Measurements from ENCODE around the gene HRG. TPM values are rescaled to one million over a fixed set of nuclear protein-coding genes. Genes with fewer than 3 reads are reported as not detected.

HRG gene
- total and polyA plus RNA-seq, 8 donors = not detected

DNA sequence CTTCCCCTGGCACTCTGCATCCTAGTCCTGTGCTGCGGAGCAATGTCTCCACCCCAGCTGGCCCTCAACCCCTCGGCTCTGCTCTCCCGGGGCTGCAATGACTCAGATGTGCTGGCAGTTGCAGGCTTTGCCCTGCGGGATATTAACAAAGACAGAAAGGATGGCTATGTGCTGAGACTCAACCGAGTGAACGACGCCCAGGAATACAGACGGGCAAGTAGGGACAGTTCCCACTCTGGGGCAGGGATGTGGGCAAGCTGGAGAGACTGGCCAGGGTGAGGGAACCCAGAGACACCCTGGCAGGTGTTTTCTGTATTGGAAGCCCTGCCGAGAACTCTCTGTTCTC lies 25.4 kb upstream of the HRG start:
- TF ChIP-seq, protein P1, sequence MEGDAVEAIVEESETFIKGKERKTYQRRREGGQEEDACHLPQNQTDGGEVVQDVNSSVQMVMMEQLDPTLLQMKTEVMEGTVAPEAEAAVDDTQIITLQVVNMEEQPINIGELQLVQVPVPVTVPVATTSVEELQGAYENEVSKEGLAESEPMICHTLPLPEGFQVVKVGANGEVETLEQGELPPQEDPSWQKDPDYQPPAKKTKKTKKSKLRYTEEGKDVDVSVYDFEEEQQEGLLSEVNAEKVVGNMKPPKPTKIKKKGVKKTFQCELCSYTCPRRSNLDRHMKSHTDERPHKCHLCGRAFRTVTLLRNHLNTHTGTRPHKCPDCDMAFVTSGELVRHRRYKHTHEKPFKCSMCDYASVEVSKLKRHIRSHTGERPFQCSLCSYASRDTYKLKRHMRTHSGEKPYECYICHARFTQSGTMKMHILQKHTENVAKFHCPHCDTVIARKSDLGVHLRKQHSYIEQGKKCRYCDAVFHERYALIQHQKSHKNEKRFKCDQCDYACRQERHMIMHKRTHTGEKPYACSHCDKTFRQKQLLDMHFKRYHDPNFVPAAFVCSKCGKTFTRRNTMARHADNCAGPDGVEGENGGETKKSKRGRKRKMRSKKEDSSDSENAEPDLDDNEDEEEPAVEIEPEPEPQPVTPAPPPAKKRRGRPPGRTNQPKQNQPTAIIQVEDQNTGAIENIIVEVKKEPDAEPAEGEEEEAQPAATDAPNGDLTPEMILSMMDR (IDR thresholded peaks at IDR 0.05) = no peak
- TF ChIP-seq EP300 (IDR thresholded peaks at IDR 0.05) = no peak
- TF ChIP-seq POLR2A (IDR thresholded peaks at IDR 0.05) = no peak
- no peak for TF ChIP-seq POLR2AphosphoS5 (IDR thresholded peaks at IDR 0.05)
- Histone ChIP-seq H3K4me3 (no peak overlapping the region), H3K4me1 (no peaks in the 10 kb centered on the region), H3K9me3 (no peaks in the 10 kb centered on the region), H3K27me3 (peaks cover 0 to 15% (median 0%) of the 10 kb centered on the region in 3 donors), H3K27ac (no peak overlapping the region), H3K36me3 (no peaks in the 10 kb centered on the region)
- WGBS, 5 donors = 55 to 71% (median 65%) methylated on average over 9 of the region's 9 CpGs
- DNase-seq = no peak
- intact Hi-C loops (cut with DNase I; ENCODE audit: low total_unique reads) = no loop called here

DNA sequence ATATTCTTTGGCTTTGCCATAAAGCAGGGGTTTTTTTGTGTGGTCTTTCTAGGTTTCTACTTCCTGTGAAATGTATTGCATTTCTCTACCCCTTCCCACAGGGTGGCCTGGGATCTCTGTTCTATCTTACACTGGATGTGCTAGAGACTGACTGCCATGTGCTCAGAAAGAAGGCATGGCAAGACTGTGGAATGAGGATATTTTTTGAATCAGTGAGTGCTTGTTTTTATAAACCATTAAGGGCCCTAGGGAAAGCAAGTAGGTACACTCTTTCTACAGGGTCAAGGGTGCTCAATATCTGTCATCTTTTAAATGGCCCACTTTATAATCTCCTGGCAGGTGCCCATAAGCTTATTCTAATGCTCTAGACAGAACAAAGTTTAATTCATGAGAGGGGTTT lies 24.9 kb upstream of the HRG start:
- no peak for DNase-seq
- H3K9me3 ChIP-seq = no peaks in the 10 kb centered on the region
- intact Hi-C loops (cut with DNase I; ENCODE audit: low total_unique reads) = no loop called here
- no peak overlapping the region for H3K4me3 ChIP-seq
- H3K27ac ChIP-seq = no peak overlapping the region
- H3K27me3 ChIP-seq = peaks cover 0 to 12% (median 0%) of the 10 kb centered on the region in 3 donors
- no peaks in the 10 kb centered on the region for H3K4me1 ChIP-seq
- TF ChIP-seq POLR2A (IDR thresholded peaks at IDR 0.05) = no peak
- no peak for TF ChIP-seq EP300 (IDR thresholded peaks at IDR 0.05)
- TF ChIP-seq POLR2AphosphoS5 (IDR thresholded peaks at IDR 0.05) = no peak
- TF ChIP-seq, protein P1 (IDR thresholded peaks at IDR 0.05) = no peak
- no peaks in the 10 kb centered on the region for H3K36me3 ChIP-seq

DNA sequence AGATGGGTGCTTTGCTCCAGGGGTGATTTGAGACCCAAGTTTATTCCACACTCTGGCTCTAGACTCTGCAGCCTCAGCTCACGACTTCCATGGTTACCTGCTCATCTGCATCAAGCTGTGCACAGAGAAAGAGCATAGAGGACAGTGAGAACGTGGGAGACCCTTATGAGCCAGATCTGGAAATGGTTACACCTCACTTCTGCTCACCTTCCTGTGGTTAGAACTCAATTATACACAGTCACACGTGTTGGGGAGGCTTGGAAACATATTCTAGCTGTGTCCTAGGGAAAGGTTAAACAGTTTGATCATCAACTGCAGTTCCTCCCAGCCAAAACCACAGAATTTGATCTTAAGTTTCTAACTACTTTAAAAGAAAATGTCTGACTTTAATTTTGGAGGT lies 23.8 kb upstream of the HRG start:
- 42 to 56% (median 45%) methylated on average over 3 of the region's 3 CpGs for WGBS, 5 donors
- Histone ChIP-seq H3K36me3 (no peaks in the 10 kb centered on the region), H3K4me3 (no peak overlapping the region), H3K27me3 (peaks cover 0 to 11% (median 0%) of the 10 kb centered on the region in 3 donors), H3K4me1 (no peaks in the 10 kb centered on the region), H3K9me3 (no peaks in the 10 kb centered on the region), H3K27ac (no peak overlapping the region)
- intact Hi-C loops (cut with DNase I; ENCODE audit: low total_unique reads) = no loop called here
- no peak for DNase-seq
- TF ChIP-seq EP300 (IDR thresholded peaks at IDR 0.05) (no peak), POLR2AphosphoS5 (IDR thresholded peaks at IDR 0.05) (no peak), POLR2A (IDR thresholded peaks at IDR 0.05) (no peak)
- TF ChIP-seq, protein P1 (IDR thresholded peaks at IDR 0.05) = no peak

DNA sequence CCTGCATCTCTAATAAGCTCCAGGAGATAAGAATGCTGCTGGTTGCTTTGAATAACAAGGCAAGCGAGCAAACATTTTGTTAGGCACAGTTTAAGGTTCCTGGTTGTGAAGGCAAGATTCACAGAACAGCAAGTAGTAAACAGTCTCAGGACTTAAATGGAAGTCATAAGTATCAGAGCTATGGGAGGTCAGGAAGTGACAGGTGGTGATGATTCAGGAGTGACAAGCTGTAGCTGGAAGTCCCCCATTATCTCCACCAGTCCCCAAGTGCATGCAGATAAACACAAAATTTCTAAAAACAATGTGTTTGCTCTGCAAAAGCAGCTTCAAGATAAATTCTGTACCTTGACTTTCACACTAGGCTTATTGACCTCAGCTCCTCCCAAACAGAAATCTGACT lies 22.3 kb upstream of the HRG start:
- Histone ChIP-seq H3K36me3 (no peaks in the 10 kb centered on the region), H3K27me3 (peaks cover 0 to 11% (median 0%) of the 10 kb centered on the region in 3 donors), H3K4me3 (no peak overlapping the region), H3K9me3 (no peaks in the 10 kb centered on the region), H3K4me1 (no peaks in the 10 kb centered on the region), H3K27ac (no peak overlapping the region)
- intact Hi-C loops (cut with DNase I; ENCODE audit: low total_unique reads) = no loop called here
- DNase-seq = no peak
- TF ChIP-seq, protein P1 (IDR thresholded peaks at IDR 0.05) = no peak
- TF ChIP-seq POLR2AphosphoS5 (IDR thresholded peaks at IDR 0.05) = no peak
- TF ChIP-seq POLR2A (IDR thresholded peaks at IDR 0.05) = no peak
- TF ChIP-seq EP300 (IDR thresholded peaks at IDR 0.05) = no peak
- 53 to 71% (median 66%) methylated on average over 1 of the region's 1 CpG for WGBS, 5 donors
